ENCODE results near the gene USP19. TPM values are rescaled to one million over a fixed set of nuclear protein-coding genes. Genes with fewer than 3 reads are reported as not detected.

USP19 gene
- total RNA-seq, 1 experiment from 2014 or later: 73.3 TPM

DNA sequence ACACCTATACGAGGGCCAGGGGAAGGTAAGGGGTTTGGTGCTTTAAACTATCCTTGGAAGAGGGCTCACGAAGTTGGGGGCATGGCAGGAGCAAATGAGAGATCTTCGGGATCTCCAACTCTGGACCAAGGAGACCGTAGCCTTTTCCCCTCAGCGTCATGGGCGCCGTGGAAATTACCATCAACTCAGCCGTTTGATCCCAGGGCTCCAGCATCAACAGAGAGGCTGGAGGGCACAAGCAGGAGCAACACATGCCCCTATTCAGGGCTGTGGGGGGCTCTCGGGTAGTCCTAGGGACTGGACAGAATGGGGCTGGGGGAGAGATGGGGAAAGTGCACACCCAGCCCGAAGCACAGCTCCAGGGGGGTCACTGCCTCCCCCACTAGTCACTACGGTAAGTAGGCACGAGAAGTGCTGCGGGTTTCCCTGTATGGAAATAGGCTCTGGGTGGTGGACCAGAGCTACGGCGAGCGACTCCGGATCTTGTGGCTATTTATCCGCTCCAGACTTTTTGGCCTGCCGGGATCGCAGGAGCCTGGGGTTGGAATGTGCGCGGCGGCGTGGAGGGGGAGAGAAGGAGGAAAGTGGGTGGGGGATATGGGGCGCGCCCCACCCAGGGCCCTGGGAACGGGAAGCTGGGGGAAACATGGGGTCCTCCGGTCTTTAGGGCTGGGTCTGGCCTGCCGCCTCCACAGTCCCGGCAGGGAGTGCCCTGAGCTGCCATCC lies 12.8 kb upstream of the USP19 start:
- peaks cover 12% of the 10 kb centered on the region for H3K4me1 Mint-ChIP-seq
- peaks cover 5% of the 10 kb centered on the region for H3K27me3 Mint-ChIP-seq (ENCODE audit: low read depth)
- ChIA-PET CTCF (interaction anchor here (0.6 to 3.4 kb wide), 11 partner anchors 13 to 393 kb away, joined by 3 to 36 read pairs (median 4); partner anchors contain the start of genes KLHDC8B, NDUFAF3, QRICH1 and USP19), POLR2A (interaction anchor here (0.5 to 1.5 kb wide), 9 partner anchors 13 to 477 kb away, joined by 3 to 9 read pairs (median 5); partner anchors contain the start of genes IMPDH2, KLHDC8B, QRICH1 and USP19)
- H3K27ac Mint-ChIP-seq: peak overlapping the region; percentile 89
- no peaks in the 10 kb centered on the region for H3K9me3 Mint-ChIP-seq
- H3K36me3 Mint-ChIP-seq: no peaks in the 10 kb centered on the region
- DNase-seq (ENCODE audit: low spot score) (peak; percentile 81), ATAC-seq (peak; percentile 72)
- H3K4me3 Mint-ChIP-seq: peak overlapping the region; percentile 89
- TF ChIP-seq, protein P1, sequence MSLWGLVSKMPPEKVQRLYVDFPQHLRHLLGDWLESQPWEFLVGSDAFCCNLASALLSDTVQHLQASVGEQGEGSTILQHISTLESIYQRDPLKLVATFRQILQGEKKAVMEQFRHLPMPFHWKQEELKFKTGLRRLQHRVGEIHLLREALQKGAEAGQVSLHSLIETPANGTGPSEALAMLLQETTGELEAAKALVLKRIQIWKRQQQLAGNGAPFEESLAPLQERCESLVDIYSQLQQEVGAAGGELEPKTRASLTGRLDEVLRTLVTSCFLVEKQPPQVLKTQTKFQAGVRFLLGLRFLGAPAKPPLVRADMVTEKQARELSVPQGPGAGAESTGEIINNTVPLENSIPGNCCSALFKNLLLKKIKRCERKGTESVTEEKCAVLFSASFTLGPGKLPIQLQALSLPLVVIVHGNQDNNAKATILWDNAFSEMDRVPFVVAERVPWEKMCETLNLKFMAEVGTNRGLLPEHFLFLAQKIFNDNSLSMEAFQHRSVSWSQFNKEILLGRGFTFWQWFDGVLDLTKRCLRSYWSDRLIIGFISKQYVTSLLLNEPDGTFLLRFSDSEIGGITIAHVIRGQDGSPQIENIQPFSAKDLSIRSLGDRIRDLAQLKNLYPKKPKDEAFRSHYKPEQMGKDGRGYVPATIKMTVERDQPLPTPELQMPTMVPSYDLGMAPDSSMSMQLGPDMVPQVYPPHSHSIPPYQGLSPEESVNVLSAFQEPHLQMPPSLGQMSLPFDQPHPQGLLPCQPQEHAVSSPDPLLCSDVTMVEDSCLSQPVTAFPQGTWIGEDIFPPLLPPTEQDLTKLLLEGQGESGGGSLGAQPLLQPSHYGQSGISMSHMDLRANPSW (CRISPR knock-in tag; conservative IDR thresholded peaks at IDR 0.05; ENCODE audit: low read depth): no peak
- no peak for TF ChIP-seq TEAD4 (CRISPR knock-in tag; IDR thresholded peaks at IDR 0.05)
- TF ChIP-seq ZBTB21 (CRISPR knock-in tag; IDR thresholded peaks at IDR 0.05; ENCODE audit: borderline replicate concordance): no peak
- TF ChIP-seq CBFB (CRISPR knock-in tag; IDR thresholded peaks at IDR 0.05; ENCODE audit: low read depth): no peak
- TF ChIP-seq, protein P2, sequence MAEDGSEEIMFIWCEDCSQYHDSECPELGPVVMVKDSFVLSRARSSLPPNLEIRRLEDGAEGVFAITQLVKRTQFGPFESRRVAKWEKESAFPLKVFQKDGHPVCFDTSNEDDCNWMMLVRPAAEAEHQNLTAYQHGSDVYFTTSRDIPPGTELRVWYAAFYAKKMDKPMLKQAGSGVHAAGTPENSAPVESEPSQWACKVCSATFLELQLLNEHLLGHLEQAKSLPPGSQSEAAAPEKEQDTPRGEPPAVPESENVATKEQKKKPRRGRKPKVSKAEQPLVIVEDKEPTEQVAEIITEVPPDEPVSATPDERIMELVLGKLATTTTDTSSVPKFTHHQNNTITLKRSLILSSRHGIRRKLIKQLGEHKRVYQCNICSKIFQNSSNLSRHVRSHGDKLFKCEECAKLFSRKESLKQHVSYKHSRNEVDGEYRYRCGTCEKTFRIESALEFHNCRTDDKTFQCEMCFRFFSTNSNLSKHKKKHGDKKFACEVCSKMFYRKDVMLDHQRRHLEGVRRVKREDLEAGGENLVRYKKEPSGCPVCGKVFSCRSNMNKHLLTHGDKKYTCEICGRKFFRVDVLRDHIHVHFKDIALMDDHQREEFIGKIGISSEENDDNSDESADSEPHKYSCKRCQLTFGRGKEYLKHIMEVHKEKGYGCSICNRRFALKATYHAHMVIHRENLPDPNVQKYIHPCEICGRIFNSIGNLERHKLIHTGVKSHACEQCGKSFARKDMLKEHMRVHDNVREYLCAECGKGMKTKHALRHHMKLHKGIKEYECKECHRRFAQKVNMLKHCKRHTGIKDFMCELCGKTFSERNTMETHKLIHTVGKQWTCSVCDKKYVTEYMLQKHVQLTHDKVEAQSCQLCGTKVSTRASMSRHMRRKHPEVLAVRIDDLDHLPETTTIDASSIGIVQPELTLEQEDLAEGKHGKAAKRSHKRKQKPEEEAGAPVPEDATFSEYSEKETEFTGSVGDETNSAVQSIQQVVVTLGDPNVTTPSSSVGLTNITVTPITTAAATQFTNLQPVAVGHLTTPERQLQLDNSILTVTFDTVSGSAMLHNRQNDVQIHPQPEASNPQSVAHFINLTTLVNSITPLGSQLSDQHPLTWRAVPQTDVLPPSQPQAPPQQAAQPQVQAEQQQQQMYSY (CRISPR knock-in tag; IDR thresholded peaks at IDR 0.05): peak; percentile 97
- no peak for TF ChIP-seq FOXJ3 (CRISPR knock-in tag; IDR thresholded peaks at IDR 0.05; ENCODE audit: borderline replicate concordance)
- TF ChIP-seq NFYB (CRISPR knock-in tag; conservative IDR thresholded peaks at IDR 0.05; ENCODE audit: low read depth): no peak
- TF ChIP-seq, protein P3, sequence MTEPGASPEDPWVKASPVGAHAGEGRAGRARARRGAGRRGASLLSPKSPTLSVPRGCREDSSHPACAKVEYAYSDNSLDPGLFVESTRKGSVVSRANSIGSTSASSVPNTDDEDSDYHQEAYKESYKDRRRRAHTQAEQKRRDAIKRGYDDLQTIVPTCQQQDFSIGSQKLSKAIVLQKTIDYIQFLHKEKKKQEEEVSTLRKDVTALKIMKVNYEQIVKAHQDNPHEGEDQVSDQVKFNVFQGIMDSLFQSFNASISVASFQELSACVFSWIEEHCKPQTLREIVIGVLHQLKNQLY (CRISPR knock-in tag; IDR thresholded peaks at IDR 0.05): no peak
- TF ChIP-seq ATF1 (CRISPR knock-in tag; IDR thresholded peaks at IDR 0.05): no peak
- 0 out of 2 replicates have a peak, but pooled peaks have one; percentile 7 for TF ChIP-seq HMGA2 (CRISPR knock-in tag; IDR thresholded peaks at IDR 0.05)
- TF ChIP-seq EMX1 (CRISPR knock-in tag; IDR thresholded peaks at IDR 0.05): no peak
- peak; percentile 50 for TF ChIP-seq SP1 (CRISPR knock-in tag; conservative IDR thresholded peaks at IDR 0.05)
- TF ChIP-seq, protein P4, sequence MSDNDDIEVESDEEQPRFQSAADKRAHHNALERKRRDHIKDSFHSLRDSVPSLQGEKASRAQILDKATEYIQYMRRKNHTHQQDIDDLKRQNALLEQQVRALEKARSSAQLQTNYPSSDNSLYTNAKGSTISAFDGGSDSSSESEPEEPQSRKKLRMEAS (CRISPR knock-in tag; IDR thresholded peaks at IDR 0.05): no peak
- TF ChIP-seq TCF7 (CRISPR knock-in tag; IDR thresholded peaks at IDR 0.05; ENCODE audit: low read depth): no peak
- no peak for TF ChIP-seq RELA (CRISPR knock-in tag; IDR thresholded peaks at IDR 0.05; ENCODE audit: borderline replicate concordance)
- TF ChIP-seq KAT7 (CRISPR knock-in tag; IDR thresholded peaks at IDR 0.05; ENCODE audit: borderline replicate concordance): no peak
- TF ChIP-seq, protein P5, sequence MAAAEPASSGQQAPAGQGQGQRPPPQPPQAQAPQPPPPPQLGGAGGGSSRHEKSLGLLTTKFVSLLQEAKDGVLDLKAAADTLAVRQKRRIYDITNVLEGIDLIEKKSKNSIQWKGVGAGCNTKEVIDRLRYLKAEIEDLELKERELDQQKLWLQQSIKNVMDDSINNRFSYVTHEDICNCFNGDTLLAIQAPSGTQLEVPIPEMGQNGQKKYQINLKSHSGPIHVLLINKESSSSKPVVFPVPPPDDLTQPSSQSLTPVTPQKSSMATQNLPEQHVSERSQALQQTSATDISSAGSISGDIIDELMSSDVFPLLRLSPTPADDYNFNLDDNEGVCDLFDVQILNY (CRISPR knock-in tag; IDR thresholded peaks at IDR 0.05): peak; percentile 40; the same call in 1 of the 2 replicates
- no peak; the same call in 1 of the 2 replicates for TF ChIP-seq TEAD1 (CRISPR knock-in tag; IDR thresholded peaks at IDR 0.05)
- TF ChIP-seq, protein P6, sequence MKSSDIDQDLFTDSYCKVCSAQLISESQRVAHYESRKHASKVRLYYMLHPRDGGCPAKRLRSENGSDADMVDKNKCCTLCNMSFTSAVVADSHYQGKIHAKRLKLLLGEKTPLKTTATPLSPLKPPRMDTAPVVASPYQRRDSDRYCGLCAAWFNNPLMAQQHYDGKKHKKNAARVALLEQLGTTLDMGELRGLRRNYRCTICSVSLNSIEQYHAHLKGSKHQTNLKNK (CRISPR knock-in tag; IDR thresholded peaks at IDR 0.05): no peak
- TF ChIP-seq ZNF671 (CRISPR knock-in tag; IDR thresholded peaks at IDR 0.05): no peak
